ENCODE results near the gene ICA1L.

GRCh38 chr2:202763916-202764315, 107.7 kb downstream of the ICA1L start:
- no peak for TF ChIP-seq CTCF (conservative IDR thresholded peaks at IDR 0.05; ENCODE audit: low read depth, low read length)
- no peak for TF ChIP-seq MXI1 (IDR thresholded peaks at IDR 0.05; ENCODE audit: borderline replicate concordance, low read depth, low read length)
- TF ChIP-seq SMC3 (IDR thresholded peaks at IDR 0.05; ENCODE audit: low read depth, low read length) = no peak
- no peak for TF ChIP-seq RFX5 (IDR thresholded peaks at IDR 0.05; ENCODE audit: low read depth, low read length)
- TF ChIP-seq POLR2A (IDR thresholded peaks at IDR 0.05; ENCODE audit: low read depth, low read length) = no peak
- TF ChIP-seq CHD1 (IDR thresholded peaks at IDR 0.05; ENCODE audit: low read depth, low read length) = no peak
- no peak for TF ChIP-seq BHLHE40 (IDR thresholded peaks at IDR 0.05; ENCODE audit: low read depth, low read length)
- no peak for TF ChIP-seq RAD21 (IDR thresholded peaks at IDR 0.05; ENCODE audit: low read length)
- no peak for TF ChIP-seq NFE2L2 (IDR thresholded peaks at IDR 0.05; ENCODE audit: low read depth, low read length)
- no peak for TF ChIP-seq MAZ (IDR thresholded peaks at IDR 0.05; ENCODE audit: borderline replicate concordance, low read depth, low read length)

Data from IMR-90 (cell line).